ENCODE measurements around the gene UNK. TPM values are rescaled to one million over a fixed set of nuclear protein-coding genes. Genes with fewer than 3 reads are reported as not detected.

Gene UNK
- total and polyA plus RNA-seq, 8 donors, result 3.5 to 102 (median 19.5) TPM

- H3K27me3 ChIP-seq, result peaks cover 0 to 5% (median 0%) of the 10 kb centered on the region in 3 donors
- peaks cover 10 to 93% (median 83%) of the 10 kb centered on the region in 4 donors for H3K36me3 ChIP-seq
- H3K4me3 ChIP-seq, result no peak overlapping the region
- H3K27ac ChIP-seq, result no peak overlapping the region
- 86 to 91% (median 86%) methylated on average over 15 to 25 of the region's 25 CpGs for WGBS, 5 donors
- intact Hi-C loops (cut with DNase I; ENCODE audit: low total_unique reads), result loop anchor here (5.0 kb wide), 1 partner anchor 70 kb away; no protein-coding TSS in a partner anchor
- no peaks in the 10 kb centered on the region for H3K9me3 ChIP-seq
- TF ChIP-seq, protein P1, sequence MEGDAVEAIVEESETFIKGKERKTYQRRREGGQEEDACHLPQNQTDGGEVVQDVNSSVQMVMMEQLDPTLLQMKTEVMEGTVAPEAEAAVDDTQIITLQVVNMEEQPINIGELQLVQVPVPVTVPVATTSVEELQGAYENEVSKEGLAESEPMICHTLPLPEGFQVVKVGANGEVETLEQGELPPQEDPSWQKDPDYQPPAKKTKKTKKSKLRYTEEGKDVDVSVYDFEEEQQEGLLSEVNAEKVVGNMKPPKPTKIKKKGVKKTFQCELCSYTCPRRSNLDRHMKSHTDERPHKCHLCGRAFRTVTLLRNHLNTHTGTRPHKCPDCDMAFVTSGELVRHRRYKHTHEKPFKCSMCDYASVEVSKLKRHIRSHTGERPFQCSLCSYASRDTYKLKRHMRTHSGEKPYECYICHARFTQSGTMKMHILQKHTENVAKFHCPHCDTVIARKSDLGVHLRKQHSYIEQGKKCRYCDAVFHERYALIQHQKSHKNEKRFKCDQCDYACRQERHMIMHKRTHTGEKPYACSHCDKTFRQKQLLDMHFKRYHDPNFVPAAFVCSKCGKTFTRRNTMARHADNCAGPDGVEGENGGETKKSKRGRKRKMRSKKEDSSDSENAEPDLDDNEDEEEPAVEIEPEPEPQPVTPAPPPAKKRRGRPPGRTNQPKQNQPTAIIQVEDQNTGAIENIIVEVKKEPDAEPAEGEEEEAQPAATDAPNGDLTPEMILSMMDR (IDR thresholded peaks at IDR 0.05), result no peak
- no peak for TF ChIP-seq POLR2A (IDR thresholded peaks at IDR 0.05)
- no peak for TF ChIP-seq POLR2AphosphoS5 (IDR thresholded peaks at IDR 0.05)
- TF ChIP-seq EP300 (IDR thresholded peaks at IDR 0.05), result no peak
- peaks cover 0 to 11% (median under 1%) of the 10 kb centered on the region in 4 donors for H3K4me1 ChIP-seq
- DNase-seq, result no peak
These were observed 42.3 kb upstream of the UNK start for GRCh38 chr17:75742337-75742736.

DNA sequence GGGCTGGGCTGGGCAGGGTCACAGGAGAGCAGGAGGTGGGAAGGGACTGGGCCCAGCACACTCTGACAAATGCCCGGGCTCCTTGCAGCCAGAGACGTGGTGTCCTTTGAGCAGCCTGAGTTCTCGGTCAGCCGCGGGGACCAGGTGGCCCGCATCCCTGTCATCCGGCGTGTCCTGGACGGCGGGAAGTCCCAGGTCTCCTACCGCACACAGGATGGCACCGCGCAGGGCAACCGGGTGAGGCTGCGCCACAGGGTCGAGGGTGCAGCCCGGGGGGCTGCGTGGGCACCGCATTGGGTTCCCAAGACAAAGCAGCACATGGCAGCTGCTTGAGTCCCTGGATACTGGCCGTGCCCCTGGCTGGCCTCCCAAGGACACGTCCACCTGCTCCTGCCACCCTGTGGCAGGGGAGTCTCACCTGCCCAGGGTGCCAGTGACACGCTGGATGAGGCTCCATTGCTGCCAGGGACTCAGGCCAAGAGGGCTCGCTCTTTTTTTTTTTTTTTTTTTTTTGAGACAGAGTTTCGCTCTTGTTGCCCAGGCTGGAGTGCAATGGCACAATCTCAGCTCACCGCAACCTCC lies 40.9 kb upstream of the UNK start:
- Histone ChIP-seq H3K9me3 (no peaks in the 10 kb centered on the region), H3K27ac (no peak overlapping the region), H3K4me1 (peaks cover 0 to 17% (median 6%) of the 10 kb centered on the region in 4 donors), H3K36me3 (peaks cover 12 to 88% (median 73%) of the 10 kb centered on the region in 4 donors), H3K27me3 (no peaks in the 10 kb centered on the region), H3K4me3 (no peak overlapping the region)
- TF ChIP-seq EP300 (IDR thresholded peaks at IDR 0.05) (no peak), POLR2A (IDR thresholded peaks at IDR 0.05) (no peak), POLR2AphosphoS5 (IDR thresholded peaks at IDR 0.05) (no peak)
- TF ChIP-seq, protein P1 (IDR thresholded peaks at IDR 0.05), result no peak
- intact Hi-C loops (cut with DNase I; ENCODE audit: low total_unique reads), result loop anchor here (5.0 kb wide), 1 partner anchor 71 kb away; no protein-coding TSS in a partner anchor
- DNase-seq, result no peak
- 92 to 97% (median 94%) methylated on average over 11 to 25 of the region's 25 CpGs for WGBS, 5 donors

GRCh38 chr17:75748706-75749105 lies 35.9 kb upstream of the UNK start:
- peaks cover 6 to 89% (median 68%) of the 10 kb centered on the region in 4 donors for H3K36me3 ChIP-seq
- no peaks in the 10 kb centered on the region for H3K9me3 ChIP-seq
- WGBS, 5 donors, result 86 to 89% (median 87%) methylated on average over 9 of the region's 9 CpGs
- H3K27me3 ChIP-seq, result no peaks in the 10 kb centered on the region
- TF ChIP-seq, protein P1 (IDR thresholded peaks at IDR 0.05), result no peak
- TF ChIP-seq POLR2AphosphoS5 (IDR thresholded peaks at IDR 0.05) (no peak), EP300 (IDR thresholded peaks at IDR 0.05) (no peak), POLR2A (IDR thresholded peaks at IDR 0.05) (no peak)
- H3K4me3 ChIP-seq, result no peak overlapping the region
- intact Hi-C loops (cut with DNase I; ENCODE audit: low total_unique reads), result loop anchor here (5.0 kb wide), 1 partner anchor 116 kb away; the partner anchor contains the start of gene SMIM5
- H3K4me1 ChIP-seq, result peaks cover 3 to 38% (median 18%) of the 10 kb centered on the region in 4 donors
- DNase-seq, result no peak
- H3K27ac ChIP-seq, result no peak overlapping the region

- H3K27me3 ChIP-seq, result no peaks in the 10 kb centered on the region
- 29 to 41% (median 31%) methylated on average over 16 to 20 of the region's 20 CpGs for WGBS, 5 donors
- no peaks in the 10 kb centered on the region for H3K9me3 ChIP-seq
- DNase-seq, result peak; percentile 89 to 91
- intact Hi-C loops (cut with DNase I; ENCODE audit: low total_unique reads), result loop anchor here (5.0 kb wide), 1 partner anchor 117 kb away; the partner anchor contains the start of gene SMIM5
- no peak overlapping the region for H3K27ac ChIP-seq
- H3K4me1 ChIP-seq, result peaks cover 12 to 48% (median 27%) of the 10 kb centered on the region in 4 donors
- TF ChIP-seq, protein P1 (IDR thresholded peaks at IDR 0.05), result peak in 5 of 7 experiments; percentile 70 to 96 (median 90)
- no peak for TF ChIP-seq POLR2A (IDR thresholded peaks at IDR 0.05)
- TF ChIP-seq POLR2AphosphoS5 (IDR thresholded peaks at IDR 0.05), result peak in 1 of 3 donors; percentile 32
- TF ChIP-seq EP300 (IDR thresholded peaks at IDR 0.05), result no peak
- H3K36me3 ChIP-seq, result peaks cover 8 to 89% (median 67%) of the 10 kb centered on the region in 4 donors
- no peak overlapping the region for H3K4me3 ChIP-seq
These were observed 34.8 kb upstream of the UNK start for GRCh38 chr17:75749545-75750389.
